HG03521 (cell line): ENCODE measurements around the gene TOMM70.

Source experiments
- ATAC-seq: cut with Tn5 transposase; IDR thresholded peaks from one replicate; pipeline ENCODE4 v1.9.1; 2021; ENCODE audit warnings: mild to moderate bottlenecking, moderate library complexity; ENCODE audit not compliant: unreplicated experiment

TOMM70 gene

GRCh38 chr3:100411091-100411982 lies 10.4 kb upstream of the TOMM70 start:
- ATAC-seq, result no peak

- no peak for ATAC-seq
These were observed 7.2 kb upstream of the TOMM70 start for GRCh38 chr3:100407977-100408532.

GRCh38 chr3:100407164-100407563 lies 6.3 kb upstream of the TOMM70 start:
- ATAC-seq, result no peak

- no peak for ATAC-seq
These were observed 3.3 kb upstream of the TOMM70 start for GRCh38 chr3:100404250-100404548.

- no peak for ATAC-seq
These were observed 2.7 kb upstream of the TOMM70 start for GRCh38 chr3:100403362-100404249.

GRCh38 chr3:100402891-100403290 lies 2.0 kb upstream of the TOMM70 start:
- no peak for ATAC-seq

- ATAC-seq, result no peak
These were observed 1.4 kb upstream of the TOMM70 start for GRCh38 chr3:100402256-100402655.

- ATAC-seq, result peak; percentile 15
These were observed 769 bp upstream of the TOMM70 start for GRCh38 chr3:100401674-100402041.

- peak; percentile 11 for ATAC-seq
These were observed 490 bp downstream of the TOMM70 start for GRCh38 chr3:100400419-100400779.

- no peak for ATAC-seq
These were observed 1.4 kb downstream of the TOMM70 start for GRCh38 chr3:100399341-100400071.

- ATAC-seq, result no peak
These were observed 3.9 kb downstream of the TOMM70 start for GRCh38 chr3:100396967-100397366.

GRCh38 chr3:100395679-100396431 lies 5.0 kb downstream of the TOMM70 start:
- ATAC-seq, result no peak

- ATAC-seq, result no peak
These were observed 11.9 kb downstream of the TOMM70 start for GRCh38 chr3:100389025-100389424.

GRCh38 chr3:100386437-100387074 lies 14.3 kb downstream of the TOMM70 start:
- ATAC-seq, result no peak

GRCh38 chr3:100384733-100385525 lies 16.0 kb downstream of the TOMM70 start:
- no peak for ATAC-seq

GRCh38 chr3:100376301-100376700 lies 24.6 kb downstream of the TOMM70 start:
- ATAC-seq, result no peak

- no peak for ATAC-seq
These were observed 26.4 kb downstream of the TOMM70 start for GRCh38 chr3:100374521-100374920.

GRCh38 chr3:100370756-100371155 lies 30.1 kb downstream of the TOMM70 start:
- ATAC-seq, result no peak

- no peak for ATAC-seq
These were observed 32.4 kb downstream of the TOMM70 start for GRCh38 chr3:100368441-100368840.
